SKM-1 treated with dmso at 0.1 percent for 144 hours (cell line): ENCODE results near the gene CRISPLD2.
"Not testable (repeated sequence)": the region's sequence is repeated elsewhere in the genome, so short reads cannot be mapped to it uniquely, and the experiment has no call there.

Experiments
- DNase-seq: peaks from one replicate; lab custom pipeline; 2025; ENCODE audit not compliant: unreplicated experiment; lab: John Stamatoyannopoulos, UW

CRISPLD2 gene

GRCh38 chr16:84856203-84856581 lies 36.4 kb downstream of the CRISPLD2 start:
- DNase-seq: not testable (repeated sequence)

GRCh38 chr16:84856811-84857210 lies 37.0 kb downstream of the CRISPLD2 start:
- not testable (repeated sequence) for DNase-seq

- DNase-seq: no peak
Measured at GRCh38 chr16:84859681-84860080, 39.9 kb downstream of the CRISPLD2 start.

GRCh38 chr16:84860383-84860782 lies 40.6 kb downstream of the CRISPLD2 start:
- DNase-seq: no peak

GRCh38 chr16:84861671-84862070 lies 41.9 kb downstream of the CRISPLD2 start:
- DNase-seq: no peak

- DNase-seq: no peak
Measured at GRCh38 chr16:84862804-84863480, 43.2 kb downstream of the CRISPLD2 start.

- no peak for DNase-seq
Measured at GRCh38 chr16:84863481-84863814, 43.7 kb downstream of the CRISPLD2 start.

GRCh38 chr16:84864326-84864955 lies 44.7 kb downstream of the CRISPLD2 start:
- DNase-seq: no peak

GRCh38 chr16:84867696-84868095 lies 47.9 kb downstream of the CRISPLD2 start:
- no peak for DNase-seq

- DNase-seq: no peak
Measured at GRCh38 chr16:84868328-84868727, 48.5 kb downstream of the CRISPLD2 start.

GRCh38 chr16:84868829-84869472 lies 49.2 kb downstream of the CRISPLD2 start:
- DNase-seq: no peak

- DNase-seq: no peak
Measured at GRCh38 chr16:84869473-84869845, 49.7 kb downstream of the CRISPLD2 start.

- DNase-seq: not testable (repeated sequence)
Measured at GRCh38 chr16:84872971-84873370, 53.2 kb downstream of the CRISPLD2 start.

GRCh38 chr16:84874004-84874435 lies 54.2 kb downstream of the CRISPLD2 start:
- no peak for DNase-seq

GRCh38 chr16:84874553-84874952 lies 54.8 kb downstream of the CRISPLD2 start:
- no peak for DNase-seq

GRCh38 chr16:84874983-84875382 lies 55.2 kb downstream of the CRISPLD2 start:
- no peak for DNase-seq

- DNase-seq: no peak
Measured at GRCh38 chr16:84875846-84876245, 56.1 kb downstream of the CRISPLD2 start.

GRCh38 chr16:84876873-84877606 lies 57.3 kb downstream of the CRISPLD2 start:
- DNase-seq: no peak

GRCh38 chr16:84878770-84879169 lies 59.0 kb downstream of the CRISPLD2 start:
- no peak for DNase-seq

GRCh38 chr16:84879569-84880487 lies 60.0 kb downstream of the CRISPLD2 start:
- no peak for DNase-seq
